Stimulated activated CD4-positive, alpha-beta T cell treated with anti-CD3 and anti-CD28 coated beads, Interleukin-2, amount 100 ng/mL, for 24 hours (primary cell): Measurements from ENCODE around the gene SLC25A4.
"Not testable (repeated sequence)": the region's sequence is repeated elsewhere in the genome, so short reads cannot be mapped to it uniquely, and the experiment has no call there.

Experiments used
- DNase-seq, 2 donors: peaks; one replicate each; pipeline ENCODE4 v3.0.0-alpha.2; 2020

Gene SLC25A4

DNA sequence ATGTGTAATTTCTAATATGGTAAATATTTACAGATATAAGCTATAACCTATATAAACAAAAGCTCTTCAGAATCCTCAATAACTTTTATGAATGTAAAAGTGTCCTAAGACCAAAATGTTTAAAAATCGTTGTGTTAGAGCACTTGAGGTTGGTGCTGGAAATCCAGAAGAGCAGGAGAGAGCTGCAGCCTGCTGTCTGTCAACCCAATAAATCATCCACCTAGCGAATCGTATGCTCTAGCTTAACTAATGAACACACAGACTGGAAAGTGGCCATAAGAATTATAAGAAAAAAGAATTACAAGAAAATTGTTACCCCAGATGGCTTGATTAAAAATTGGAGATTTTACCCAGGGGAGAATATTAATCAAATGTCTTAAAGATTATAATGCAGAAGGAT lies 43.7 kb downstream of the SLC25A4 start:
- no peak for DNase-seq

DNA sequence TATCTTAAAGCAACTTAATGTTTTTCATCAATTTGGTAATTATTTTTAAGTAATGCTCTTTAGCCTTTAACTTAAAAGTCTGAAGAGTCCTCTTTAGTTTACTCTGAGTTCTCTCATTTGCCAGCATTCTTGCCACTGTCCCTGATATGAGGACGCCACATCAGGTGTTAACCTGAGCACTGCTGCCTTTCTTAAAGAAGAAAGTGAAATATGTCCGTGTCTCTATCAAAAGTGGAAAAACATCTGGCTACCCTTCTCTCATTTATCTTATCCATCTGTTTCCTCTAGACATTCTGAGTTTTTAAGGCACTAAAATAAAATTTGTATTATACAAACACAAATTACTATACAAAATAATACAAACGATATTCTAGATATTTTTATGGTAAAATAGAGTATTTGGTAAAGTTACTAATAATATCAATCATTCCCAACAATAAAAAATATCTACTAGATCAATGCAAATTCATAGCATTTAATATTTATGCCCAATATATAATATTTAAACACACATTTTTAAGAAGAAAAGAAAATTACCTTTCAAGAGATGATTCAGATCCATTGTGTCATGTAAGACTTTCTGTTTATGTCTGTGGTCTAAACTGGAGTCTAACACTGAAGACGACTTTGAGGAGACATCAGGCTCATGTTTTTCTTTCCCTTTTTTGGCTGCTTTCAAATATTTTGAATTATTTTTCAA lies 46.7 kb downstream of the SLC25A4 start:
- no peak for DNase-seq

DNA sequence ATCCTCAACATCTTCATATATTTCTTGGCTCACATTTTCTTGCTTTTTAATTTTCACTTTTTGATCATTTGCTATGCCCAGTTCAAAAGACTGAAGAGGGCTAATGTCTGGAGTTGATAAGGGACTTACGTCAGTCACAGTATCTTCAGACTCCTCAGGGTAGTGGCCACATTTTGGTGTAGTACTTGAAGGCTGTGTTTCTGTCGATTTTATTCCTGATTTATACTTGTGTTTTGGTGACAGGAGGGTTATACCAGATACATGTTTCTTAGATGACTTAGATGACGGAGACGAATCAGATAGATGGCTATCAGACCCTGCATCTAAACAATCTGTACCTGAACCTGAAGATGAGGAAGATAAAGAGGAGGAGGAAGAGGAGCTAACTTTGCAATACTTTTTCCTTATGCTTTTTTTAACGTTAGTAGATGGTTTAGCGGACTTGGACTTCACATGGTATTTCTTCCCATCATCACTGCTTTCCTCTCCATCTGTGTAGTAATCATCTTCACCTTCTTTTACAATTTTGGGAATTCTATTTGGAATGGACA lies 47.3 kb downstream of the SLC25A4 start:
- no peak for DNase-seq

- no peak for DNase-seq
Measured at GRCh38 chr4:185192059-185192458, 49.0 kb downstream of the SLC25A4 start.

GRCh38 chr4:185194924-185195888 lies 52.1 kb downstream of the SLC25A4 start:
- DNase-seq = no peak

- no peak for DNase-seq
Measured at GRCh38 chr4:185196437-185196836, 53.4 kb downstream of the SLC25A4 start.

DNA sequence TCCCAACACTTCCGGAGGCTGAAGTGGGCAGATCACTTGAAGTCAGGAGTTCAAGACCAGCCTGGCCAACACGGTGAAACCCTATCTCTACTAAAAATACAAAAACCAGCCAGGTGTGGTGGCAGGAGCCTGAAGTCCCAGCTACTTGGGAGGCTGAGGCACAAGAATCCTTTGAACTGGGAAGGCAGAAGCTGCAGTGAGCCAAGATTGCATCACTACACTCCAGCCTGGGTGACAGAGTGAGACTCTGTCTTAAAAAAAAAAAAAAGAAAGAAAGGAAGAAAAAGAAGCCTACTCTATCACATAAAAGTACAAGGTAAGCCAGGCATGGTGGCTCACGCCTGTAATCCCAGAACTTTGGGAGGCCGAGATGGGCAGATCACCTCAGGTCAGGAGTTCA lies 55.1 kb downstream of the SLC25A4 start:
- not testable (repeated sequence) for DNase-seq
